ENCODE results near the gene GNL3.

The GNL3 gene

DNA sequence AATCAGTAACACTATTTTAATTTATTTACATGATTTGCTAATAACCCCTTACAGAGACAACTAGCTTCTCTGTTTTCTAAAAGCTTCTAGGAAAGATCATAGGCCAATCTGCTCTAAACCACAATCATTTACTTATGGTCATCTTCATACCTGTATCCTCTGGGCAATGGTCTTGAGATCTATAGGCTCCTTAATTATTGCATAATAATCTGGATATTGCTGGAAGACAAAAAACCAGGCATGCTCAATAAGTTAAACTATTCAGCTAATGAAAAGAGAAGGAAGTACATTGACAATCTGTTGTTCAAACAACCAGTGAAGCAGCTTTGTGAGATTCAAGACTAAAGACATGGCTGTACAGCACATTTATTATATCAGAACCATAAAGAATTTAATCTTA, 34.2 kb upstream of the GNL3 start:
- TF ChIP-seq, protein P1, sequence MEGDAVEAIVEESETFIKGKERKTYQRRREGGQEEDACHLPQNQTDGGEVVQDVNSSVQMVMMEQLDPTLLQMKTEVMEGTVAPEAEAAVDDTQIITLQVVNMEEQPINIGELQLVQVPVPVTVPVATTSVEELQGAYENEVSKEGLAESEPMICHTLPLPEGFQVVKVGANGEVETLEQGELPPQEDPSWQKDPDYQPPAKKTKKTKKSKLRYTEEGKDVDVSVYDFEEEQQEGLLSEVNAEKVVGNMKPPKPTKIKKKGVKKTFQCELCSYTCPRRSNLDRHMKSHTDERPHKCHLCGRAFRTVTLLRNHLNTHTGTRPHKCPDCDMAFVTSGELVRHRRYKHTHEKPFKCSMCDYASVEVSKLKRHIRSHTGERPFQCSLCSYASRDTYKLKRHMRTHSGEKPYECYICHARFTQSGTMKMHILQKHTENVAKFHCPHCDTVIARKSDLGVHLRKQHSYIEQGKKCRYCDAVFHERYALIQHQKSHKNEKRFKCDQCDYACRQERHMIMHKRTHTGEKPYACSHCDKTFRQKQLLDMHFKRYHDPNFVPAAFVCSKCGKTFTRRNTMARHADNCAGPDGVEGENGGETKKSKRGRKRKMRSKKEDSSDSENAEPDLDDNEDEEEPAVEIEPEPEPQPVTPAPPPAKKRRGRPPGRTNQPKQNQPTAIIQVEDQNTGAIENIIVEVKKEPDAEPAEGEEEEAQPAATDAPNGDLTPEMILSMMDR (IDR thresholded peaks at IDR 0.05; ENCODE audit: low read depth, low read length, missing control alignments), result no peak
- H3K27me3 ChIP-seq (replicated peaks), result no peaks in the 10 kb centered on the region
- no peak overlapping the region for H3K27ac ChIP-seq
- in situ Hi-C loops (cut with HindIII; ENCODE audit: low pct_ligation_motif_present, low sequenced_read_pairs), result no loop called here
- H3K4me3 ChIP-seq (ENCODE audit: low read depth, low read length), result no peak overlapping the region
- H3K36me3 ChIP-seq (replicated peaks), result peaks cover 57% of the 10 kb centered on the region
- DNase-seq, result no peak

DNA sequence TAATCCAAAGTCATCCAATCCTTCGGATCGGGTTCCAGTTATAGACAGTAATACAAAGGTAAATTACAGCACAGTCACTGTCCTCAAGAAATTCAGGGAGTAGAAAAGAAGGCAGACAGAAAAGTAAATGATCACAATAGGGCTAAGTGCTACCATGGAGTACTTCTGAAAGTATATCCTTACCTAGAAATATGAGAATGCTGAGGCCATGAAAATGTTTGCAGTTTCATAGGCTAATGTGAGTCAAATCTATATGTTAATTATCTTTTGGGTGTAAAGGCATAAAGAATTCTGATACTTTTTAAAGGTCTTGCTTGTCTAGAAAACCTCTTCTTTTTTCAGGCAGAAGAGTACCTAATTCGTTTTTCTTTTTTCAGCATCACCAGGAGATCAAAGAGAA, 29.9 kb upstream of the GNL3 start:
- DNase-seq, result no peak
- Histone ChIP-seq H3K36me3 (replicated peaks) (peaks cover 68% of the 10 kb centered on the region), H3K4me3 (ENCODE audit: low read depth, low read length) (no peak overlapping the region), H3K27me3 (replicated peaks) (no peaks in the 10 kb centered on the region), H3K27ac (no peak overlapping the region)
- TF ChIP-seq, protein P1 (IDR thresholded peaks at IDR 0.05; ENCODE audit: low read depth, low read length, missing control alignments), result no peak
- in situ Hi-C loops (cut with HindIII; ENCODE audit: low pct_ligation_motif_present, low sequenced_read_pairs), result no loop called here

- no peak for DNase-seq
- in situ Hi-C loops (cut with HindIII; ENCODE audit: low pct_ligation_motif_present, low sequenced_read_pairs), result no loop called here
- Histone ChIP-seq H3K36me3 (replicated peaks) (peaks cover 55% of the 10 kb centered on the region), H3K27me3 (replicated peaks) (no peaks in the 10 kb centered on the region), H3K4me3 (ENCODE audit: low read depth, low read length) (no peak overlapping the region), H3K27ac (no peak overlapping the region)
- TF ChIP-seq, protein P1 (IDR thresholded peaks at IDR 0.05; ENCODE audit: low read depth, low read length, missing control alignments), result no peak
These were observed 25.8 kb upstream of the GNL3 start for GRCh38 chr3:52660046-52660445.

- in situ Hi-C loops (cut with HindIII; ENCODE audit: low pct_ligation_motif_present, low sequenced_read_pairs), result no loop called here
- no peak overlapping the region for H3K4me3 ChIP-seq (ENCODE audit: low read depth, low read length)
- no peak overlapping the region for H3K27ac ChIP-seq
- no peaks in the 10 kb centered on the region for H3K27me3 ChIP-seq (replicated peaks)
- TF ChIP-seq, protein P1 (IDR thresholded peaks at IDR 0.05; ENCODE audit: low read depth, low read length, missing control alignments), result no peak
- no peak for DNase-seq
- H3K36me3 ChIP-seq (replicated peaks), result peaks cover 39% of the 10 kb centered on the region
These were observed 22.7 kb upstream of the GNL3 start for GRCh38 chr3:52663098-52663497.

GRCh38 chr3:52670621-52671521, 15.0 kb upstream of the GNL3 start:
- Histone ChIP-seq H3K27ac (peak overlapping the region; percentile 94), H3K36me3 (replicated peaks) (peaks cover 15% of the 10 kb centered on the region), H3K4me3 (ENCODE audit: low read depth, low read length) (no peak overlapping the region), H3K27me3 (replicated peaks) (no peaks in the 10 kb centered on the region)
- in situ Hi-C loops (cut with HindIII; ENCODE audit: low pct_ligation_motif_present, low sequenced_read_pairs), result no loop called here
- DNase-seq, result peak; percentile 99
- TF ChIP-seq, protein P1 (IDR thresholded peaks at IDR 0.05; ENCODE audit: low read depth, low read length, missing control alignments), result no peak
